ENCODE results near the gene ELL2. TPM values are rescaled to one million over a fixed set of nuclear protein-coding genes. Genes with fewer than 3 reads are reported as not detected.

Gene ELL2
- total and polyA plus RNA-seq, 7 donors = 16.2 to 59.8 (median 36.9) TPM

DNA sequence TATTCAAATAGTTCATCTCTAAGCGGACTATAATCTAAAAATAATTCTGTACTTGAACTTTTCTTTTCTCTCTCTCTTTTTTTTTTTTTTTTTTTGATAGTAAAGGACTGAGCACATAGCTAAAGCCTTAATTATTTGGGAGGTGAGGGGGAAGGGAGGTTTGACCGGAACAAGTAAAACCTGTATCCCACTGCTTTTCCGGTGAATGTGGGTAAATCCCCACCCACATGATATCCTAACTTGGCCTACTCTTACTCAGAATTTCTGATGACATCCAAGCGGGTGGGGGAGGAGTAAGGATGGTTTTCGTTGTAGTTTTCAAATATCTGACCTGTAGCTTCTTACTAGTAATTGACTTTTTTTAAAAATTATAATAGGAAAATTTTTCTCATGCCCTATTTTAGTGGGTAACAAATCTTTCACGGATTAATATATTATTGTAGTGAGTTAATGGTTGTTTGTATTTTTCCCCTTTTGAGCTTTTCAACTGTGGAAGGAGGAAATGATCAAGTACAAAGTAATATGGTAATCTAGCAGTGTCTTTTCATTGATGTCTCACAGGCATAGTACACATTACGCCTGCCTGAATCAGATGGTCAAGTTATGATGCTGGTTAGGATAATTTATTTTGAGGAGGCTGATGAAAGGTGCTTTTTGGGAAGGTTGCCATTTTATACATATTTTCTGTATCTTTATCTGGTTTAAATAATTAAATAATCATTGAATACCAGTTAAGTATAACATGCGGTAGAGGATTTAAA is 2.2 kb upstream of the ELL2 start:
- TF ChIP-seq, protein P1, sequence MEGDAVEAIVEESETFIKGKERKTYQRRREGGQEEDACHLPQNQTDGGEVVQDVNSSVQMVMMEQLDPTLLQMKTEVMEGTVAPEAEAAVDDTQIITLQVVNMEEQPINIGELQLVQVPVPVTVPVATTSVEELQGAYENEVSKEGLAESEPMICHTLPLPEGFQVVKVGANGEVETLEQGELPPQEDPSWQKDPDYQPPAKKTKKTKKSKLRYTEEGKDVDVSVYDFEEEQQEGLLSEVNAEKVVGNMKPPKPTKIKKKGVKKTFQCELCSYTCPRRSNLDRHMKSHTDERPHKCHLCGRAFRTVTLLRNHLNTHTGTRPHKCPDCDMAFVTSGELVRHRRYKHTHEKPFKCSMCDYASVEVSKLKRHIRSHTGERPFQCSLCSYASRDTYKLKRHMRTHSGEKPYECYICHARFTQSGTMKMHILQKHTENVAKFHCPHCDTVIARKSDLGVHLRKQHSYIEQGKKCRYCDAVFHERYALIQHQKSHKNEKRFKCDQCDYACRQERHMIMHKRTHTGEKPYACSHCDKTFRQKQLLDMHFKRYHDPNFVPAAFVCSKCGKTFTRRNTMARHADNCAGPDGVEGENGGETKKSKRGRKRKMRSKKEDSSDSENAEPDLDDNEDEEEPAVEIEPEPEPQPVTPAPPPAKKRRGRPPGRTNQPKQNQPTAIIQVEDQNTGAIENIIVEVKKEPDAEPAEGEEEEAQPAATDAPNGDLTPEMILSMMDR (IDR thresholded peaks at IDR 0.05) = no peak
- intact Hi-C loops (cut with DNase I) = loop anchor here (5.0 to 10.0 kb wide), 2 partner anchors 111 to 373 kb away; no protein-coding TSS in a partner anchor
- Histone ChIP-seq H3K4me3 (no peak overlapping the region), H3K27ac (no peak overlapping the region), H3K36me3 (ENCODE audit: insufficient read depth in 1 of 2, low read depth in 1 of 2) (no peaks in the 10 kb centered on the region), H3K27me3 (ENCODE audit: insufficient read depth in 3 of 3, low read length in 2 of 3) (no peaks in the 10 kb centered on the region), H3K4me1 (peaks cover under 1% of the 10 kb centered on the region), H3K9me3 (no peaks in the 10 kb centered on the region)
- DNase-seq (no peak), ATAC-seq (no peak)
- WGBS, 3 donors = 60 to 72% (median 63%) methylated on average over 8 of the region's 8 CpGs

DNA sequence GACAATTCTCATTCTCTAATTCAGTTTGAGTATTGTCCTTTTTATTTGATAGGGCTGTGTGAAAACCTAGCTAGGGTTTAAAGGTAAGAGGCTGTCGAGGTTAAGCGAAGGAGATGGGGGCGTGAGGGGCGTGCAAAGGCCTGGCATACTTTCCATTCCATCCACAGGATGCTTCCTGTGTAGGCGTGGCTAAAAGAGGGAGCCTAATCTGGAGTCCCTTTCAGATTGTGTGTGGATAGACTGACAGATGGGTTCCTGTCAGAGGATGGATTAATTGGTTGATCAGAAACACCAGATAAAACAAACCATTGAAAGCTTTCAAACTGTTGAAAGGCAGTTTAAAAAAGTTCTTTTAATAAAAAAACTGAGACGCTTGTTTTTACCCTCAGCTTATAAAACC is 1.1 kb upstream of the ELL2 start:
- Histone ChIP-seq H3K36me3 (ENCODE audit: insufficient read depth in 1 of 2, low read depth in 1 of 2) (no peaks in the 10 kb centered on the region), H3K27ac (peak overlapping the region; percentile 95), H3K4me1 (peaks cover 11% of the 10 kb centered on the region), H3K4me3 (peak overlapping the region; percentile 94), H3K9me3 (no peaks in the 10 kb centered on the region), H3K27me3 (ENCODE audit: insufficient read depth in 3 of 3, low read length in 2 of 3) (no peaks in the 10 kb centered on the region)
- TF ChIP-seq, protein P1 (IDR thresholded peaks at IDR 0.05) = no peak
- intact Hi-C loops (cut with DNase I) = loop anchor here (5.0 to 10.0 kb wide), 2 partner anchors 112 to 375 kb away; no protein-coding TSS in a partner anchor
- DNase-seq = no peak
- no peak for ATAC-seq
- 61 to 69% (median 62%) methylated on average over 6 of the region's 6 CpGs for WGBS, 3 donors

DNA sequence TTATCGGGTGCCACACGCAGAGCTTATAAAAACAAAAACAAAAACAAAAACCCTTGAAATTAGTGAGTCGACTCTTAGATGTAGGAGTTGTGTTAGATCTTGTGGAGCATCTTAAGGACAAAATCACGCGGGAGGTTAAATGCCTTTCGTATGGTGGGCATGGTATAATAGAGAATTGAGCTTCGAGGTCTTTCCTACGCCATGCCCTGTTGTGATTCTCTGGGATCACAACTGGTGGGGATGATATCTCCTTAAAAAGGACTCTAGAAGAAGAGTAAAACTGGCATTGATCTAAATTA is 773 bp upstream of the ELL2 start:
- Histone ChIP-seq H3K9me3 (no peaks in the 10 kb centered on the region), H3K4me3 (peak overlapping the region; percentile 94), H3K27me3 (ENCODE audit: insufficient read depth in 3 of 3, low read length in 2 of 3) (no peaks in the 10 kb centered on the region), H3K36me3 (ENCODE audit: insufficient read depth in 1 of 2, low read depth in 1 of 2) (no peaks in the 10 kb centered on the region), H3K4me1 (peaks cover 14% of the 10 kb centered on the region), H3K27ac (peak overlapping the region; percentile 95)
- 52 to 67% (median 55%) methylated on average over 8 of the region's 8 CpGs for WGBS, 3 donors
- ATAC-seq (no peak), DNase-seq (no peak)
- TF ChIP-seq, protein P1 (IDR thresholded peaks at IDR 0.05) = no peak
- intact Hi-C loops (cut with DNase I) = loop anchor here (5.0 to 10.0 kb wide), 2 partner anchors 112 to 375 kb away; no protein-coding TSS in a partner anchor

DNA sequence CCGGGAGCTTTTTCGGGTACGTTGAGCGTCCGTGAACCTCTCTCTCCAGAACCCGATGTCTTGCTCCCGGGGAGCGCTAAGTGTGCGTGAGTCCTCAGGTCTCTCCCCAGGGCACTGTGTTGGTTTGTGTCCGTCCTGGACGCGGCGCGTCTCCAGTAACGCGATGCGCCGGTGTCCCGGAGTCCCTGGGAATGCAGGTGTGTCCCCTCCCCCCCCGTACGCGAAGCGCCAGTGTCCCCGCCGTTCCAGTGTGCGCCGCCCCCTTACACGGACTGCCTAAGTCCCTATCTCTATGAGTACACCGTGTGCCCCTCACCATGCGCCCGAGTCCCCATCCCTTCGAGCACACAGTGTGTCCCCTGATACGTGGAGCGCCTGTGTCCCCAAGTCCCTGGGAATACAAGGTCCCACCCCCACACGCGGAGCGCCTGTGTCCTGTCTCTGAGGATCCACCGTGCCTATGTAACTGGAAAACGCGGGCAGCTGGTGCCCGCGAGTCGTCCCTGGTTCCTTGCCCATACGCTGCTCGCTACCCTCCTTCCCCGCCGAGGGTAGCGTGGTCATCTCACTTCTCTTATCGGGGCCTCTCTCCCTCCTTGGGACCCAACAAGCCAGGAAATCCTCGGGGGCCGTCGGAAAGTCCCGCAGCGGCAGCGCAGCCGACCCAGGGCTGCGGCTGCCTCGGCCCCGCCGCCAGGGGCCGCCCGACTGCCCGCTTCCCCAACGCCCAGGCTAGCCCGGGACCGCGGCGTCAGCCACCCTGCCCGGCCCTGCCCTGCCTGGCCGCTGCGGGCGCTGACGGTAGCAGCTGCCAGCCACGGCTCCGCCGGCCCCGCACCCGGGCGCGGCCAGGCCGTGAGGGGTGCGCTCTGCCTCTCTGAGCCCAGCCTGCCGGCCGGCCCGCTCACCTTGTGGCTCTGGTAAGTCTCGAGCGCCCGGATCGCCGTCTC is 709 bp downstream of the ELL2 start:
- DNase-seq (peak; percentile 86 to 92), ATAC-seq (peak; percentile 83 to 90 (median 86))
- Histone ChIP-seq H3K36me3 (ENCODE audit: insufficient read depth in 1 of 2, low read depth in 1 of 2) (no peaks in the 10 kb centered on the region), H3K4me1 (peaks cover 27% of the 10 kb centered on the region), H3K9me3 (no peaks in the 10 kb centered on the region), H3K27ac (peak overlapping the region; percentile 95), H3K27me3 (ENCODE audit: insufficient read depth in 3 of 3, low read length in 2 of 3) (no peaks in the 10 kb centered on the region), H3K4me3 (peak overlapping the region; percentile 94)
- TF ChIP-seq, protein P1 (IDR thresholded peaks at IDR 0.05) = peak; percentile 88
- WGBS, 3 donors = 0 to 1% (median 0%) methylated on average over 72 to 90 of the region's 90 CpGs
- intact Hi-C loops (cut with DNase I) = loop anchor here (1.0 to 10.0 kb wide), 4 partner anchors 100 to 377 kb away; no protein-coding TSS in a partner anchor

Data from psoas muscle (tissue), 8 donors.